PFSK-1 (cell line): ENCODE results near the gene PKM.

Experiments
- POLR2AphosphoS5 ChIP-seq: IDR thresholded peaks from 2 replicates; pipeline ENCODE4 v1.6.1; 2012; ENCODE audit warnings: low read depth, mild to moderate bottlenecking, control low read depth, low read length, moderate library complexity
- REST ChIP-seq, 2 experiments: IDR thresholded peaks; 2 replicates each; pipeline versions ENCODE4 v1.6.1 to v1.8.0; 2011 to 2012; ENCODE audit warnings: low read depth in 2 of 2, low read length in 2 of 2, control low read depth in 1 of 2, inconsistent platforms in 1 of 2, mild to moderate bottlenecking in 1 of 2, moderate library complexity in 1 of 2; ENCODE audit not compliant: insufficient read depth in 1 of 2
- SIN3A ChIP-seq: IDR thresholded peaks from 2 replicates; pipeline ENCODE4 v1.6.1; 2012; ENCODE audit warnings: mild to moderate bottlenecking, low read length, moderate library complexity, borderline replicate concordance; ENCODE audit not compliant: insufficient read depth
- TAF1 ChIP-seq: IDR thresholded peaks from 2 replicates; pipeline ENCODE4 v1.6.1; 2012; ENCODE audit warnings: low read length, control low read depth, borderline replicate concordance; ENCODE audit not compliant: insufficient read depth

DNA sequence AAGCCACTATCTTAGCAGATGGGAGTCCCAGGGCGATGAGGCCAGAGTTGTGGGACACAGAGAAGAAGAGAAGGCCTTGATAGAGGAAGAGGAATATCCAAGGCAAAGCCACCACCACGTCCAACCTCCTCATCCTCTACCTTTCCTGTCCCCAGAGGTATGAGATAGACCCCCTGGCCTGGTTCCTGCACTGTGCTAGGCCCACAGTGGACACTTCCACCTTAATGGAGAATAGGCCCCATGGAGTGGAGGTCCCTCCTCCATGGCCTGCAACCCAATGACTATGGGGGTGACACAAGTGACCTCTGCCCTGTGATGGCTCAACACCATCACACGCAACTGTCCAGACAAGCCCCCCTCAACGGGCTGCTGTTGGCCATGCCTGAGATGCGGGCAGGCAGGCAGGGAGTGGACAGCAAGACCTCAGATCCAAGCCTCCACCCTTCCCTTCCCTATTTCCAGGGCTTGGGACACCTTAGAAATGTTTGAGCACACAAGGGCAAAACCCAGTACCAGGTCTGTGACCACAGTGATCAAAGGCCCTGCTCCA is 70.2 kb downstream of the PKM start:
- TF ChIP-seq REST (IDR thresholded peaks at IDR 0.05; ENCODE audit: insufficient read depth in 1 of 2, low read depth in 2 of 2, low read length in 2 of 2): no peak
- no peak for TF ChIP-seq POLR2AphosphoS5
- no peak for TF ChIP-seq TAF1
- TF ChIP-seq SIN3A: no peak
